ENCODE measurements around the gene LILRA5.

- TF ChIP-seq CTCF (IDR thresholded peaks at IDR 0.05) (no peak), POLR2A (IDR thresholded peaks at IDR 0.05) (no peak)
Observed at GRCh38 chr19:54337858-54338230, 24.9 kb upstream of the LILRA5 start.

Data from ovary (tissue), 3 donors.